ENCODE data around the gene CCDC89. TPM values are rescaled to one million over a fixed set of nuclear protein-coding genes. Genes with fewer than 3 reads are reported as not detected.

The CCDC89 gene
- total and polyA plus RNA-seq, 2 of the 13 experiments (the other 11 are each of a cell fraction or from before 2014, with no cell fraction given), result 0.13 to 0.38 TPM

GRCh38 chr11:85647604-85648299 is 38.2 kb downstream of the CCDC89 start, which contains the start of gene TMEM126A (continued):
- TF ChIP-seq ZHX2 (IDR thresholded peaks at IDR 0.05; ENCODE audit: low read depth) (peak; percentile 85), ZHX2 (CRISPR knock-in tag; IDR thresholded peaks at IDR 0.05; ENCODE audit: borderline replicate concordance) (no peak), ZGPAT (CRISPR knock-in tag; IDR thresholded peaks at IDR 0.05) (peak; percentile 49; the same call in 1 of the 2 replicates), ZC3H13 (CRISPR knock-in tag; IDR thresholded peaks at IDR 0.05) (peak; percentile 81; the same call in 1 of the 2 replicates), ZNF646 (CRISPR knock-in tag; IDR thresholded peaks at IDR 0.05) (no peak), ETV5 (CRISPR knock-in tag; IDR thresholded peaks at IDR 0.05; ENCODE audit: borderline replicate concordance) (peak; percentile 88), SOX6 (IDR thresholded peaks at IDR 0.05) (no peak), SOX6 (CRISPR knock-in tag; IDR thresholded peaks at IDR 0.05) (peak; percentile 64), ZNF468 (CRISPR knock-in tag; IDR thresholded peaks at IDR 0.05) (no peak), ZMAT3 (CRISPR knock-in tag; conservative IDR thresholded peaks at IDR 0.05) (peak; percentile 87), ZBTB26 (CRISPR knock-in tag; IDR thresholded peaks at IDR 0.05; ENCODE audit: borderline replicate concordance) (peak; percentile 83; the same call in 1 of the 2 replicates), MIER3 (CRISPR knock-in tag; IDR thresholded peaks at IDR 0.05; ENCODE audit: borderline replicate concordance) (no peak), SP1 (IDR thresholded peaks at IDR 0.05) (no peak), SP1 (CRISPR knock-in tag; IDR thresholded peaks at IDR 0.05) (peak; percentile 73), NFYC (CRISPR knock-in tag; IDR thresholded peaks at IDR 0.05) (peak; percentile 86)

All from HepG2 (cell line).